GM19397 (cell line): Measurements from ENCODE around the gene MICB.
A peak's percentile ranks its signal among the peaks of the same experiment; 100 is the strongest.

Experiments used
- ATAC-seq: cut with Tn5 transposase; IDR thresholded peaks from one replicate; pipeline ENCODE4 v1.9.1; 2021; ENCODE audit warnings: mild to moderate bottlenecking, moderate library complexity; ENCODE audit not compliant: unreplicated experiment

MICB gene

GRCh38 chr6:31559606-31559957, 61.6 kb downstream of the MICB start:
- no peak for ATAC-seq

- peak; percentile 72 for ATAC-seq
Observed at GRCh38 chr6:31559958-31560696, 62.2 kb downstream of the MICB start.

GRCh38 chr6:31560697-31561058, 62.7 kb downstream of the MICB start:
- no peak for ATAC-seq
